OCI-LY1 (cell line): ENCODE data around the gene GBF1.

ENCODE experiments used
- H2AFZ ChIP-seq: fragments of 200-600 bp; sonication (generic), shearing (Covaris generic); 2 replicates; pipeline ENCODE4 v1.6.0; 2014; ENCODE audit warnings: antibody characterized with exemption, mild to moderate bottlenecking, low read length
- H3F3A ChIP-seq: fragments of 200-600 bp; sonication (generic), shearing (Covaris generic); 2 replicates; pipeline ENCODE4 v1.6.0; 2014; ENCODE audit warnings: mild to moderate bottlenecking, antibody characterized with exemption, low read length, moderate library complexity; ENCODE audit not compliant: insufficient read depth
- H3K27ac ChIP-seq: fragments of 200-600 bp; sonication (generic); 2 replicates; pipeline ENCODE4 v1.5.1; 2014; ENCODE audit warnings: low read length, mixed run types, mild to moderate bottlenecking, low read depth; ENCODE audit not compliant: poor library complexity, severe bottlenecking
- H3K27me3 ChIP-seq: fragments of 200-600 bp; sonication (generic); 2 replicates; pipeline ENCODE4 v1.6.0; 2014; ENCODE audit warnings: antibody characterized with exemption, mild to moderate bottlenecking, low read length, moderate library complexity; ENCODE audit not compliant: insufficient read depth
- H3K36me3 ChIP-seq: fragments of 200-600 bp; sonication (generic); 2 replicates; pipeline ENCODE4 v1.6.1; 2014; ENCODE audit warnings: mild to moderate bottlenecking, antibody characterized with exemption, low read length, moderate library complexity, mixed read lengths; ENCODE audit not compliant: insufficient read depth
- H3K4me1 ChIP-seq: fragments of 200-600 bp; sonication (generic); 2 replicates; pipeline ENCODE4 v1.5.1; 2014; ENCODE audit warnings: mild to moderate bottlenecking, low read length, moderate library complexity; ENCODE audit not compliant: insufficient read depth, severe bottlenecking
- H3K4me2 ChIP-seq: fragments of 200-600 bp; sonication (generic), shearing (Covaris generic); 2 replicates; pipeline ENCODE4 v1.6.1; 2014; ENCODE audit warnings: low read length
- H3K4me3 ChIP-seq: fragments of 200-600 bp; sonication (generic); 2 replicates; pipeline ENCODE4 v1.5.1; 2014; ENCODE audit warnings: low read length, low read depth, mild to moderate bottlenecking, mixed read lengths; ENCODE audit not compliant: poor library complexity, severe bottlenecking
- H3K79me2 ChIP-seq: fragments of 200-600 bp; shearing (Covaris generic); 2 replicates; pipeline ENCODE4 v1.6.1; 2016; ENCODE audit warnings: mixed run types, low read length, mixed read lengths; ENCODE audit not compliant: insufficient read depth
- H3K9ac ChIP-seq: fragments of 200-600 bp; sonication (generic), shearing (Covaris generic); 2 replicates; pipeline ENCODE4 v1.6.1; 2014; ENCODE audit warnings: mild to moderate bottlenecking, low read length, mixed read lengths
- H3K9me2 ChIP-seq: fragments of 200-600 bp; sonication (generic), shearing (Covaris generic); 2 replicates; pipeline ENCODE4 v1.6.1; 2014; ENCODE audit warnings: low read depth, mild to moderate bottlenecking, low read length, mixed read lengths
- H3K9me3 ChIP-seq: fragments of 200-600 bp; shearing (Covaris generic); 2 replicates; pipeline ENCODE4 v1.6.1; 2014; ENCODE audit warnings: low read length, mixed read lengths
- H4K20me1 ChIP-seq: fragments of 200-600 bp; sonication (generic), shearing (Covaris generic); 2 replicates; pipeline ENCODE4 v1.6.0; 2016; ENCODE audit warnings: mild to moderate bottlenecking, low read length; ENCODE audit not compliant: insufficient read depth
- CTCF ChIP-seq: fragments of 200-600 bp; sonication (generic), shearing (Covaris generic); IDR thresholded peaks from 2 replicates; pipeline ENCODE4 v1.5.1; 2017; ENCODE audit warnings: mild to moderate bottlenecking, antibody characterized with exemption, low read length, moderate library complexity, mixed read lengths
- EZH2 ChIP-seq: fragments of 200-600 bp; sonication (generic), shearing (Covaris generic); IDR thresholded peaks from 2 replicates; pipeline ENCODE4 v1.8.0; 2017; ENCODE audit warnings: borderline replicate concordance, mixed run types, mild to moderate bottlenecking, antibody characterized with exemption, low read length, moderate library complexity, mixed read lengths

Gene GBF1

GRCh38 chr10:102245082-102245931 lies at the start of gene GBF1:
Gene GBF1 (plus strand): TSS chr10:102245532. CDS start chr10:102258939, 13,407 bp downstream.
- Histone ChIP-seq H4K20me1 (no peaks in the 10 kb centered on the region), H3K79me2 (peaks cover 46% of the 10 kb centered on the region), H3K36me3 (0 out of 2 replicates have a peak, but pooled peaks cover 6% of the 10 kb centered on the region), H3F3A (no peaks in the 10 kb centered on the region), H3K9me2 (no peaks in the 10 kb centered on the region), H3K9me3 (no peaks in the 10 kb centered on the region), H3K27ac (peak within 1 kb of the TSS; percentile 45), H3K9ac (peak within 1 kb of the TSS; percentile 80), H3K4me3 (peak within 1 kb of the TSS; percentile 90), H3K4me2 (peak within 1 kb of the TSS; percentile 91), H3K27me3 (no peaks in the 10 kb centered on the region), H3K4me1 (peaks cover 27% of the 10 kb centered on the region), H2AFZ (peak within 1 kb of the TSS; percentile 66; the same call in 1 of the 2 replicates)
- no peak for TF ChIP-seq EZH2
- TF ChIP-seq CTCF: no peak

GRCh38 chr10:102196893-102197292 lies 48.4 kb upstream of the GBF1 start:
- Histone ChIP-seq H3K79me2 (no peaks in the 10 kb centered on the region), H3K4me1 (no peaks in the 10 kb centered on the region), H3K9me2 (no peaks in the 10 kb centered on the region), H3K4me2 (no peak overlapping the region), H2AFZ (no peak overlapping the region), H4K20me1 (no peaks in the 10 kb centered on the region), H3K9ac (no peak overlapping the region), H3K4me3 (no peak overlapping the region), H3K9me3 (no peaks in the 10 kb centered on the region), H3K36me3 (no peaks in the 10 kb centered on the region), H3K27me3 (no peaks in the 10 kb centered on the region), H3K27ac (no peak overlapping the region), H3F3A (no peaks in the 10 kb centered on the region)
- no peak for TF ChIP-seq CTCF
- TF ChIP-seq EZH2: no peak

- no peak overlapping the region for H2AFZ ChIP-seq
- no peaks in the 10 kb centered on the region for H3K9me3 ChIP-seq
- H3K27ac ChIP-seq: no peak overlapping the region
- H3K4me1 ChIP-seq: no peaks in the 10 kb centered on the region
- no peaks in the 10 kb centered on the region for H3K9me2 ChIP-seq
- H3K36me3 ChIP-seq: no peaks in the 10 kb centered on the region
- H3K4me3 ChIP-seq: no peak overlapping the region
- no peaks in the 10 kb centered on the region for H3F3A ChIP-seq
- H3K27me3 ChIP-seq: no peaks in the 10 kb centered on the region
- no peaks in the 10 kb centered on the region for H3K79me2 ChIP-seq
- H3K9ac ChIP-seq: no peak overlapping the region
- TF ChIP-seq EZH2 (no peak), CTCF (no peak)
- no peak overlapping the region for H3K4me2 ChIP-seq
- no peaks in the 10 kb centered on the region for H4K20me1 ChIP-seq
Observed at GRCh38 chr10:102198027-102198426, 47.3 kb upstream of the GBF1 start.
